Right renal cortex interstitium (tissue), 3 donors: ENCODE measurements around the gene CCDC183. TPM values are rescaled to one million over a fixed set of nuclear protein-coding genes. Genes with fewer than 3 reads are reported as not detected.
A peak's percentile ranks its signal among the peaks of the same experiment; 100 is the strongest.

Source experiments
- DNase-seq, 3 donors: peaks; one replicate each; pipeline ENCODE4 v3.0.0-alpha.2; 2013; ENCODE audit warnings: low read depth in 3 of 3, low spot score in 2 of 3
- polyA plus RNA-seq, 3 donors: library from polyadenylated mRNA; unstranded; fragments of 120-200 nt; gene quantifications; one replicate each; pipeline ENCODE4 v1.2.1, GENCODE V29; 2013; ENCODE audit not compliant: insufficient read length in 3 of 3

Gene CCDC183
- polyA plus RNA-seq, 3 donors, result 2.5 to 3.4 (median 2.9) TPM

GRCh38 chr9:136847826-136848392 is 51.8 kb downstream of the CCDC183 start:
- DNase-seq, result no peak

- no peak for DNase-seq
These were observed 52.4 kb downstream of the CCDC183 start for GRCh38 chr9:136848393-136849037.

GRCh38 chr9:136849038-136849959 is 53.2 kb downstream of the CCDC183 start, which contains the start of gene PHPT1:
PHPT1 (plus strand) TSS chr9:136849409; CDS start chr9:136849431, 22 bp downstream.
- DNase-seq, result peak; percentile 92 to 96 (median 95)

- DNase-seq, result no peak
These were observed 54.1 kb downstream of the CCDC183 start for GRCh38 chr9:136849960-136850865.

- no peak for DNase-seq
These were observed 55.0 kb downstream of the CCDC183 start for GRCh38 chr9:136850866-136851775.

- DNase-seq, result no peak
These were observed 56.0 kb downstream of the CCDC183 start, which contains the start of gene MAMDC4 for GRCh38 chr9:136851941-136852663. MAMDC4 (plus strand) TSS chr9:136852346; CDS start chr9:136852417, 71 bp downstream.

- no peak for DNase-seq
These were observed 56.8 kb downstream of the CCDC183 start for GRCh38 chr9:136852664-136853595.

GRCh38 chr9:136853596-136854112 is 57.5 kb downstream of the CCDC183 start:
- DNase-seq, result no peak

GRCh38 chr9:136854113-136854841 is 58.1 kb downstream of the CCDC183 start:
- no peak for DNase-seq

GRCh38 chr9:136854842-136855460 is 58.8 kb downstream of the CCDC183 start:
- DNase-seq, result no peak

- no peak for DNase-seq
These were observed 59.4 kb downstream of the CCDC183 start for GRCh38 chr9:136855461-136856078.

- DNase-seq, result no peak
These were observed 59.9 kb downstream of the CCDC183 start for GRCh38 chr9:136856079-136856476.

GRCh38 chr9:136856541-136857141 is 60.5 kb downstream of the CCDC183 start:
- no peak for DNase-seq

- DNase-seq, result no peak
These were observed 61.0 kb downstream of the CCDC183 start for GRCh38 chr9:136857166-136857565.
